Left lobe of liver (tissue), 2 donors: ENCODE results near the gene MISP. TPM values are rescaled to one million over a fixed set of nuclear protein-coding genes. Genes with fewer than 3 reads are reported as not detected.
A peak's percentile ranks its signal among the peaks of the same experiment; 100 is the strongest.

Experiments
- ATAC-seq: fragments of 200-7000 bp; cut with Tn5 transposase; one replicate; pipeline ENCODE4 v1.9.1; 2020; ENCODE audit warnings: mild to moderate bottlenecking, moderate library complexity
- DNase-seq: peaks from one replicate; pipeline ENCODE4 v3.0.0-alpha.2; 2020; ENCODE audit warnings: low spot score
- total RNA-seq: library from RNA; stranded (reverse); gene quantifications from one replicate; pipeline ENCODE4 v1.2.1, GENCODE V29; 2021
- donor health status: DM: no; HTN: no; CAD: no; lungs with moderate emphysema.
- donor health status: DM: no; HTN: yes; CAD: no.

Gene MISP
- total RNA-seq, 1 donor from 2014 or later, result 0.18 TPM

GRCh38 chr19:795691-796581 is 45.0 kb downstream of the MISP start:
- DNase-seq (no peak), ATAC-seq (no peak)

DNA sequence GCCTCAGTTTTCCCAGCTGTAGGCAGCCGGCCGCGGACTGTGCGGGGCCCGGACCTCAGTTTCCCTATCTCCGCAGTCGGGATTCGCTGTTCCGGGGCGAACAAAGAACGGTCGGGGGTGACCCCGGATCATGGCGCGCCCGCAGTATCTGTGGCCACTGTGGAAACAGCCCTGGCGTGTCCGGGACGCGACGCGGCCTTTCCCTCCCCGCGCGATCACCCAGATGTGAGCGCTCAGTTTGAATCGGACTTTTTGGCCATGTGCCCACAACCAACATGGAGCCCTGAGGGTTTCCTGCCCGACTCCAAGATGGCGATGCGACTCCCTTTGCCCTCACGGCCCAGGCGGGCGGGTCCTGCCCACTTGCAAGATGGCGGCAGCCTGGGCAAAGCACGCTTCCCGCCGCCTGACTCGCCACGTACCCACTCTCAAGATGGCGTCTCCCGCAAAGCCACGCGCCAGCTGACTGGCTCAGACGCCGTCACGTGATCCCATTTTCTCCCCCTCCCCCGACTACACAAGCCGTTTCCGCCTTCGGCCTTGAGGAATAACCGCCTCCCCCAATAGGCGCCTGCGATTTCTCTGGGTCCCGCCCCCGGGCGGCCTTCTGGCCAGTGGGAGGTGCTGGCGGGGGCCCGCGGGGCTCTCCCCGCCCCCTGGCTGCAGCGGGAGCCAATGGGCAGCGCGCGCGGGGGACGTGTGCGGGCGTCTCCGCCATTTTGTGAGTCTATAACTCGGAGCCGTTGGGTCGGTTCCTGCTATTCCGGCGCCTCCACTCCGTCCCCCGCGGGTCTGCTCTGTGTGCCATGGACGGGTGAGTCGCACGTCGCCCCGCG is 46.0 kb downstream of the MISP start, which contains the start of gene PTBP1:
Gene PTBP1 (plus strand): TSS at position 761 of the 836 bp plus-strand sequence. CDS start 46 bp downstream, at position 807.
- peak; percentile 78 for ATAC-seq

DNA sequence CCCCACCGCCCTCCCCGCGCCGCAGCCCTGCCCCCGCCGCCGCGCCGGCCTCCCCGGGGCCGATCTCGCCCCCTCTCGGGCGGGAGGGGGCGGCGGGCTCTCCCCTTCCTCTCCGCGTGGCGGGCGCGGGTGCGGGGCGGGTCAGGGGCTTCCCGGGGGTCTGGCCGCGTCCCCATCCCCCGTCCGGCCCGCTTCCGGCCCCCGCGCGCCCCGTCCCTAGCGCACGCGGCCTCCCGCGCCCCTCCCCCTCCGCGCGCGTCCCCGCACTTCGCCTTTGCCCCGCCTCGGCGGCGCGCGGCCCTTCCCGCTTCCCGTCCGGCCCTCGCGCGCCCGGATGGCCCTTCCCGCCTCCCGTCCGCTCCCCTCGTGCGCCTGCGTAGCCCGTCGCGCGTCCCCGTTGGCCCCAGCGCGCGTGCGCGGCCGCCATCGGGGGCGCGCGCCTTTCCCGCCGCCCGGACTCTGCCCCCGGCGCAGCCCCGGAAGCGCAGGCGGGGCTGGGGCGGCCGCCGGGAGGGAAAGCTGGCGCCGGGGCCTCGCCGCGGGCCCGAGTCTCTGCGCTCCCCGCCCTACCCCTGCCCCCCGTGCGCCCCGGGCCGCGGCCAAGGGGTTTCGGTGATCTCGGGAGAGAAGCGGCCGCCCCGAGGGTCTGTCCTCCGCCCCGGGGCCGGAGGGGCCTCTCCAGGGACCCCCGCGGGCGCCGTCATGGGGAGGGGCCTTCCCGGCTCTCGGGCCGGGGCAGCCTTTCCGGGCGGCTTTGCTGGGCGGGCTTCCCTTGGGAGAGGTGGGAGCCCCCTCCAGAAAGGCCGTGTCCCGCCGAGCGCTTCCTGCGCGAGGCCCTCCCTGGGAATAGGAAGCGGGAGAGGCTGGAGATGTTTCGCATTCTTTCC is 46.9 kb downstream of the MISP start:
- DNase-seq (peak; percentile 95), ATAC-seq (peak; percentile 54)

More for the DNA sequence above, 46.0 kb downstream of the MISP start, which contains the start of gene PTBP1:
- peak; percentile 100 for DNase-seq

DNA sequence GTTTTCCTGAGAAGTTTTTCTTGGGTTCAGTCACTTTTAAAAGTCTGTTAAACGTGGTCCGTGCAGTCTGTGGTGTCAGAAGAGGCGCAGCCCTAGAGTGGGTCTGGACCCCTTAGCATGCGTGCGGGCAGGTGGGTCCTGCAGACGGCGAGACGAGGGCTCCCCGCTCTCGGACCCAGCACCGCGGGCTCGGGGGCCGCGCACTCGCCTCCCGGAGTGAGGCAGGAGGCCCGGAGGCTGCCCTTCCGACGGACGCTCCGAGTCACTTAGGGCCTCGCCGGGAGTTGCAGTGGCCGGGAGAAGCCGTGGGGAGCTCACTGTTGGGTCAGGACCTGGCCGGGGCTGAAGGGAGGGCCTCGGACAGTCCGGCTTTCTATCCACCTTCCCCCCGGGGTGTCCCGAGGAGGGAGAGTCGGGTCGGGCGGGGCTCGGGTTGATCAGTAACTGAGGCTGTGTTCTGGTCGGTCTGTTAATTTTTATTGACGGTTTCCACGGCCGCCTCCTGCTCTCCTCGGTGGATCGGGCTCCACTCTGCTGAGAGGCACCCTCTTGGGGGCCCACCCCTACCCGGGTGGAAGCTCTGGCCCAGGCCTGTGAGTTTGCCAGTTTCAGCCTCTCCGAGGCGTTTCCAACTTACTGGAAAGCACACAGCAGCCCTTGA is 47.6 kb downstream of the MISP start:
- DNase-seq, result peak; percentile 85
- ATAC-seq, result peak; percentile 51

DNA sequence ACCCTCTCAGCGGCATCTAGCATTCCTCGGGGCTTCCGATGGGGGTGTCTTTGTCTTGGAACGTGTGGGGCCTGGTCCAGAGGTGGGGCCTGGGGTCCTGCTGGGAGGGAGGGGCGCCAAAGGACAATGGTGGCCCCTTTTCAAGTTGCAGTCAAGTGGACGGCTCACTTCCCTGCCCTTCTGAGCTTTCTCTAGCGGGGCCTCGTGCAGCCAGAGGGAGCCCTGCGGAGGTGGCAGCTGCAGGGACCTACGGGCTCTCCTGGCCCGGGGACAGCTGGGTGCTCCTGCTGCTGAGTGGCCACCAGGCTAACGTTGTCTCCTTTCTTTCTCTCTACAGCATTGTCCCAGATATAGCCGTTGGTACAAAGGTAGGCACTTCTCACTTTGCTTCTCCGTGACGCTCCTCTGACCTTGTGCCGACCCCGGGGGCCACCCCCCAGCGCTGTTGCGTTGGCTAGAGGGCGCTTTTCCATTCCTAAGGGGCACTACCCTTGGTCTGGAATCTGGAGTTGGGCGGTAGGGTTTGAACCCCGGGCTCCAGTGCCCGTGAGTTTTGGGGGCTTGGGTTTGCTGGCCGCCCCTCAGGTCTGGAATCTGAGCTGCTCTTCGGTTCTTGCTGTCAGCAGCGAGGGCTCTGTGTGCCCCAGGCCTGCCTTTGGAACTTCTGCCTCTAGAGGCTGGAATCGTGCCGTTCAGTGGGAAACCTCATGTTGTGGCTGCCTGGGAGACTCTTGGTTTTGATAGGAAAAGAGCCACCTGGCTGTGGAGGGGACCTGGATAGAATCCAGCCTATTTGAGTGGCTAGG is 48.4 kb downstream of the MISP start:
- no peak for DNase-seq
- ATAC-seq, result no peak

DNA sequence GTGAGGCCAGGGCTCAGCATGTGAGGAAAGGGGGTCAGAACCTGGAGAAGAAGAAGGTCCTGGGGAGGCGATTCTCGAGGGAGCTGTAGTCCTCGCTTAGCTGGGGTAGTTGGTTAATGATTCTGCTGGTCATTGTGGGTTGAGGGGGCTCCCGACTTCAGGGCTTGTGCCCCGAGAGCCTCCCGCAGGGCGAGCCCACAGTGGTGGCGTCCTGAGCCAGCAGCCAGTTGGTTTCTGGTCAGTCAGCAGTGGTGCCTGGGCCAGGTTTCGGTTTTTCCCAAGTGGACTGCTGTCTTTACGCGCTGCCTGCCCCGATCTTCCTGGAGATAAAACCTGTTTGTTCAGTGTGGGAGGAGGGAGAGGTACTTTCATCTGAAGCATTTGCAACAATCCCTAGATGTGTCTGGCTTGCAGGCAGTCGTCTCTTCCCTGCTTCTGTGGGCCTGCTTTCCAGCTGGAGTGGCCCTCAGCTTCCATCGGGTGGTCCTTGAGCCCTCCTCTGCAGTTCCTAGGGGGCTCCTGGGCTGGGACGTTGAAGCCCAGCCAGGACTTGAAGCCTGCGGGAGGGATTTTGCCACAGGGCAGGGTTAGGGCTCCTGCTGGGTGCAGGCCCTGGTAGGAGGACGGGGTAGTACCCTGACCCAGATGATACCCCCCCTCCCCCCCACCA is 49.6 kb downstream of the MISP start:
- ATAC-seq, result peak; percentile 21
- peak; percentile 79 for DNase-seq

DNA sequence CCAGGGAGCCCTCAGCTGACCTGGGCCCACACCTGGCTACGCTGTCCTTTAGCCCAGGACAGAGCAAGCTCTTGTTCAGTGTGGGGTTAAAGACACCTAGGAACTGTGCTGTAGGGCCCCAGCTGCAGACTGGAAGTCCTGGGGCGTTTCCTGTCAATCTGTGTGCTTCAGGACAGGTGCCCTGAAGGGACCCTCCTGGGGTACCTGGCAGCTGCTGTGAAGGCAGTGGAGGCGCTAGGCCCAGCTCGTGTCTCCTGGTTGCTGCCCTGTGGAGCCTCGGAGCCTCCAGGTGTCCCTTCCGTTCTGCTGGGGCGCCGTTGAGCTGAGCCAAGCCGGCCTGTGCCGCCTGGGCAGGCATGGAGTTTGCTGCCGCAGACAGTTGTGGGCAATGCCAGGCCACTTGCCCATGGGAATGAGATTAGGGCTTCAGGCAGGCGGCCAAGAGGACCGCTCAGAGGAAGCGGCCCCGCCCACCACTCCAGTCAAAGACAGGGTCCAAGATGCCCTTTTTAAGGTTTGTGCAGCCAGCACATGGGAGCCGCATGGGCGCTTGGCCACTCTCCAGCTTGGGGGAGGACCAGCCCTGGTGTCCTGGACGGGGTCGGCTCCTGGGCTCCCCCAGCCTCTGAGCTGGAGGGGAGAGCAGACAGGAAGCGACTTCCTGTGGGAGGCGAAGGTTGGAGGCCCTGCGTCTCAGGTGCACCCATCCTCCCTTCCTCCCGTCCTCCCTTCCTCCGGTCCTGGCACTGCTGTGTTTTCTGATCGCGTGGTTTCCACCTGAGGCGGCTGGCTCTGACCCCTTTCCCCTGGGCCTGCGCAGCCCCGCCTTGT is 50.3 kb downstream of the MISP start:
- DNase-seq, result peak; percentile 74
- no peak for ATAC-seq

DNA sequence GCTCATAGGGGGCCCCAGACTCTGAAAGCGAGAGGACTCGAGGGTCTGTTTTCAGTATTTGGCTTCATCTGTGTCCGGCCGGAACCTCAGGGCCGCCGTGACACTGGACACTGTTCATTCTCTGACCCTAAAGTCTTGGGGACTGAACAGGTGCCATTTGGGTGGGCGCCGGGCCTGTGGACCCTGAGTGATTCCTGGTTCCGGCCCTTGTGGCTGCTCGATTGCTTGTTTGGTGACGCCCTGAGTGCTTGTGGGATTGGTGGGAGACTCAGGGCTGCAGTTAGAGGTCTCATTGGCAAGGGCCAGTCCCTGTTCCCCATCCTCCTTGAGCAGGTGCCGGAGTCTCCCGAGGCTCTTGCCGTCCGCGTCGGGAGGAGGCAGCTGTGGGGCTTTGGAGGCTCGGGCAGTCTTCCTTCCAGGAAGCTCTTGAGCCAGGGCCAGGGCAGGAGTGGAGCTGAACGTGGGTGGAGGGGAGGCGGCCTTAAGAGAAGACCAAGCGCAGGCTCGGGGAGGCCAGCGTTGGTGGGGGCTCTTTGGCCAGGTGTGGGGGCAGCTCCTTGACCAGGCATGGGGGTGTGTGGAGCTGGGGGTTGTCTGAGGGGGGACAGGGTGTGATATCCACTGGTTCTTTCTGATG is 51.1 kb downstream of the MISP start:
- no peak for ATAC-seq
- DNase-seq, result no peak

DNA sequence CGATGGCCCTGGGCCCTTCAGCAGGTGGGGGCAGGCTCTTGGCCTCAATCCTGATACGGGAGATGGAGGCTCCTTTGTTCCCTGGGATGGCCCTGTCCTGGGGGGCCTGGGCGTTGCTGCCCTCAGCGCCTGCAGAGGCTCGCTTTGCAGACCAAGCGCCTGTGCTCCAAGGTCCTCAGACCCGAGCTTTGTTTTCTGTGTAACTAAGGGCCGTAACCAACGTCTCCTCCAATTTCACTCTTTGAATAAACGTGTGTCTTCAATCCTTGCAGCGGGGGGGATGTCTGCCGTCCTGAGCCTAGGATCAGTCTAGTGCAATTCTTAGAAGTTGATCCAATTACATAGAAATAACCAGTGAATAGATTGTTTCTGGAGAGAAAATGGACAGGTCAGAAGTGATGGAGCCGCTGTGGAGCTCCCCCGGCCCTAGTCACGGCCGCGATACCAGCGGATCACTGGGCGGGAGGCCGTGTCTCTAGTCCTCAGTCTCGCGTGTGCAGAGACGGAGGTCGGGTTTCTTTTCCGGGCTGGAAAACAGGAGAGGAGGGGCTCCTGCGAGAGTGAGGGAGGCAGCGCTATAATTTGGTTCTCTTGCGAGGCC is 51.7 kb downstream of the MISP start:
- no peak for ATAC-seq
- no peak for DNase-seq

GRCh38 chr19:803099-803561 is 52.2 kb downstream of the MISP start:
- no peak for ATAC-seq
- no peak for DNase-seq

DNA sequence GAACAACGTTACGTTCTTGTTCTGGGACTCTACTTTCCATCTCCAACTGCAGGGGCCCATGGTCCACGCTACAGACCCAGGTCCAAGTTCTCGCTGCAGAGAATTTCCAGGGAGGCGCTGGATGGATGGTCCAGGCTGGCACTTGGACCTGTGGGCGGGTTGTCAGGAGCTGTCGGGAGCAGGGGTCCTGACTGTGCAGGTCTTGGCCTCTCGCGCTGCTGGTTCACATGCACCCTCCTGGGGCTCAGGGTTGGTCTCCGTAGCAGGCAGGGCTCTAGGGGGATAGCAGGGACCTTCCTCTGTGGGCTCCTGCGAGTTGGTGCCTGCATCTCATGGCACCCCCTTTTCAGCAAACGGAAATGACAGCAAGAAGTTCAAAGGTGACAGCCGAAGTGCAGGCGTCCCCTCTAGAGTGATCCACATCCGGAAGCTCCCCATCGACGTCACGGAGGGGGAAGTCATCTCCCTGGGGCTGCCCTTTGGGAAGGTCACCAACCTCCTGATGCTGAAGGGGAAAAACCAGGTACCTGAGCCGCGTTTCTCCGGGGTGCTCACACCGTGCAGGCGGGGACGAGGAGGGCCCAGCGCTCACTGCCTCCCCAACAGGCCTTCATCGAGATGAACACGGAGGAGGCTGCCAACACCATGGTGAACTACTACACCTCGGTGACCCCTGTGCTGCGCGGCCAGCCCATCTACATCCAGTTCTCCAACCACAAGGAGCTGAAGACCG is 52.9 kb downstream of the MISP start:
- ATAC-seq (no peak), DNase-seq (no peak)

- DNase-seq (no peak), ATAC-seq (no peak)
Observed at GRCh38 chr19:804419-805165, 53.7 kb downstream of the MISP start.

GRCh38 chr19:805166-805551 is 54.2 kb downstream of the MISP start:
- no peak for ATAC-seq
- DNase-seq, result no peak

DNA sequence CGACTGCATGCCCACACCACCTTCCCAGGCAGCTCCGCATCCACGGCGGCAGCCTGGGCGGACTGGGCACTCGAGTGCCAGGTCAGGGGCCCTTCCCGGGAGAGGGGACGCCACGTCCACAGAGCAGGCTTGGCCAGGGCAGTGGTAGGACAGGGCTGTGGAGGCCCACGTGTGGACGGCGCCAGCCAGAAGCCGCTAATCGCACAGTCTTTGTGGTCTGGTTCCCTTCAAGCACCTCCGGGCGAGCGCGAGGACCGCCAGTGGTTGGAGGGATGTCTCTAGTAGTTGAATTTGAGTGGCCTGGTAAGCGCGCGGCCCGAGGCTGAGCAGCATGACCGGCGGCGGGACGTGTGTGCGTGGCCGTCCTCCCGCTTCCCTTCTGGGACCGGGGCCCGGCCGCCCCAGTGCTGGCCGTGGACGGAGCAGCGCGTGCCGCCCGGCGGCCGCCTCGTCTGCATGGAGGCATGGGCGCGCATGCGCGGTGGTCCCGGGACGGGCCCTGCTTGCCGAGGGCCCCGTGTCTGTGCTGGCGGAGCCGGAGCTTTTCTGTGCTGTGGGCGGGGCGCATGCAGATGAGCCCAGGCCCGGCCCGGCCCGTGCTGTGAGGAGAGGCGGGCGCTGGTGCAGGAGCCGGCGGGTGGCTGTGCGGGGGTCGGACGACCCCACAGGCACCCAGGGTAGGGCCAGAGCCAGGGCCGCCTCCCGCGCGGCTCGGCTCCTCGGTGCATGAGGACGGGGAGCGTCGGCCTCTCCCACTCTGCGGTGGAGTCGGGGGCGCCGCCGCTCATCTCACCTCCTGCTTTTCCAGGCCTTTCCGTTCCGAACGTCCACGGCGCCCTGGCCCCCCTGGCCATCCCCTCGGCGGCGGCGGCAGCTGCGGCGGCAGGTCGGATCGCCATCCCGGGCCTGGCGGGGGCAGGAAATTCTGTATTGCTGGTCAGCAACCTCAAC is 55.0 kb downstream of the MISP start:
- no peak for DNase-seq
- no peak for ATAC-seq
